ENCODE measurements around the gene PCNX2. TPM values are rescaled to one million over a fixed set of nuclear protein-coding genes. Genes with fewer than 3 reads are reported as not detected.
A peak's percentile ranks its signal among the peaks of the same experiment; 100 is the strongest.

PCNX2 gene
- total RNA-seq, 1 donor from 2014 or later = 23.5 TPM

DNA sequence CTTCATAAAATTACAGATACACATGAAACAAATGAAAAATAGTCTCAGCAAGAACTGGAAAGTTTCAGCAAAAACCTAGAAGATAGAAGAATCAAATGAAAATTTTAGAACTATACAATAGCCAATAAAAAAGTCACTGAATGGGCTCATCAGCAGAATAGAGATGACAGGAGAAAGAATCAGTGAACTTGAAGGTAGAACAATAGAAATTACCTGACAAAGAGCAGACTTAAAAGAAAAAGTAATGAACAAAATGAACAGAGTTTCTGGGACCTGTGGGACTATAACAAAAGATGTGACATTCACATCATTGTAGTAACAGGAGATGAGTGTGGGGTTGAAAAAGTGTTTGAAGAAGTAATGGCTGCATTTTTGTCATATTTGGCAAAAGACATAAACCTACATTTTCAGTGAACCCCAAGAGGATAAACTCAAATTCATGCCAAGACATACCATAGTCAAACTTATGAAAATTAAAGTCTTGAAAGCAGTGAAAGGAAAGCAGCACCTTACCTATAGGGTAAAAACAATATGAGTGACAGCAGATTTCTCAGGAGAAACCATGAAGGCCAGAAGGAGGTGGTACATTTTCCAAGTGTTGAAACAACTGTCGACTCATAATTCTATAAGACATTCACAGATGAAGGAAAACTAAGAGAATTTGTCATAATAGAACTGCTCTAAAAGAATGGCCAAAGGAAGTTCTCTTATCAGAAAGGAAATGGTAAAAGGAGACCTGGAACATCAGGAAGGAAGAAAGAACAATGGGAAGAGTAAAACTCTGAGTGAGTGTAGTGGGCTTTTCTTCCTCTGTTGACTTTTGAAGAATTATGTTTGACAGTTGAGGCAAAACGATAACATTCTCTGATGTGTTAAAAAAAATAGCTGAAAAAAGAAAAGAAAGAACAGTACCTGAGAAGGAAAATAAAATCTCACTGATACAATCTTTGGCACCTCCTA, 321.6 kb downstream of the PCNX2 start:
- Histone ChIP-seq H3K27ac (ENCODE audit: low read depth, low read length) (no peak overlapping the region), H3K4me1 (ENCODE audit: control insufficient read depth in 3 of 3, insufficient read depth in 3 of 3, low read length in 3 of 3) (peaks cover 8 to 9% (median 9%) of the 10 kb centered on the region in 3 donors), H3K27me3 (ENCODE audit: control insufficient read depth in 3 of 3, insufficient read depth in 3 of 3, low read length in 3 of 3) (no peaks in the 10 kb centered on the region), H3K9ac (ENCODE audit: low read depth in 1 of 3, low read length in 3 of 3) (no peak overlapping the region), H3K9me3 (ENCODE audit: control insufficient read depth in 3 of 3, low read length in 3 of 3) (peaks cover 0 to 3% (median 0%) of the 10 kb centered on the region in 3 donors), H3K4me3 (ENCODE audit: low read length in 3 of 3) (no peak overlapping the region), H3K36me3 (ENCODE audit: control insufficient read depth in 3 of 3, insufficient read depth in 3 of 3, low read length in 3 of 3) (peaks cover 17 to 50% (median 46%) of the 10 kb centered on the region in 3 donors)

DNA sequence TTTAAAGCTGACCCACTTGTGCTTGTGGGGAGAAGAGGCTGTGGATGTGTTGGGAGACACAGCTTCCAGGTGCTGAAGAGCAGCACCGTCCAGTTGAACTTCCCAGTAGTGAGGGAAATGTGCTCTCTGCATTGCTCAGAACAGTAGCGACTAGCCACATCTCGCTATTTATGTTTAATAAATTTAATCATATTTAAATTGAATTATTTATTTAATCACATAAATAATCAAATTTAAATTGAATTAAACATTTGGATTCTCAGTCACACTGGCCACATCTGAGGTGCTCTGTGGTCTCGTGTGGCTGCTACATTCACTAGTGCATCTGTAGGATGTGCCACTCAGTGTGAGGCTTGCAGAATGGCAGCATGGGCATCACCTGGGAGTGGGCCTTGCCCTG, 325.0 kb downstream of the PCNX2 start:
- peaks cover 4 to 36% (median 27%) of the 10 kb centered on the region in 3 donors for H3K36me3 ChIP-seq (ENCODE audit: control insufficient read depth in 3 of 3, insufficient read depth in 3 of 3, low read length in 3 of 3)
- no peak overlapping the region for H3K4me3 ChIP-seq (ENCODE audit: low read length in 3 of 3)
- H3K27me3 ChIP-seq (ENCODE audit: control insufficient read depth in 3 of 3, insufficient read depth in 3 of 3, low read length in 3 of 3) = no peaks in the 10 kb centered on the region
- H3K9me3 ChIP-seq (ENCODE audit: control insufficient read depth in 3 of 3, low read length in 3 of 3) = peaks cover 0 to 3% (median 0%) of the 10 kb centered on the region in 3 donors
- no peak overlapping the region for H3K27ac ChIP-seq (ENCODE audit: low read depth, low read length)
- H3K9ac ChIP-seq (ENCODE audit: low read depth in 1 of 3, low read length in 3 of 3) = no peak overlapping the region
- H3K4me1 ChIP-seq (ENCODE audit: control insufficient read depth in 3 of 3, insufficient read depth in 3 of 3, low read length in 3 of 3) = peaks cover 23 to 37% (median 29%) of the 10 kb centered on the region in 3 donors

DNA sequence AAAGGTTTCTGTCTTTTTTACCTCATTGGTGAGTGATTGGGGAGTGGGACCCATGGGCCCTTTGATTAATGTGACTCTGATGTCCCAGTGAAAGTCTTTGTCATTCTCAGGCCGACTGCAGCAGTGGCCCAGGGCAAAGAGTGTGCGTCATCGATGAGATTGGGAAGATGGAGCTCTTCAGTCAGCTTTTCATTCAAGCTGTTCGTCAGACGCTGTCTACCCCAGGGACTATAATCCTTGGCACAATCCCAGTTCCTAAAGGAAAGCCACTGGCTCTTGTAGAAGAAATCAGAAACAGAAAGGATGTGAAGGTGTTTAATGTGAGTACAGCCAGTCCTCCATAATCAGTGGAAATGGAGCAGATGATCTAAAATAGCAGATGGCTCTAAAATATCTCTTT, 325.7 kb downstream of the PCNX2 start:
- Histone ChIP-seq H3K36me3 (ENCODE audit: control insufficient read depth in 3 of 3, insufficient read depth in 3 of 3, low read length in 3 of 3) (peaks cover 4 to 36% (median 27%) of the 10 kb centered on the region in 3 donors), H3K9ac (ENCODE audit: low read depth in 1 of 3, low read length in 3 of 3) (no peak overlapping the region), H3K27ac (ENCODE audit: low read depth, low read length) (no peak overlapping the region)

DNA sequence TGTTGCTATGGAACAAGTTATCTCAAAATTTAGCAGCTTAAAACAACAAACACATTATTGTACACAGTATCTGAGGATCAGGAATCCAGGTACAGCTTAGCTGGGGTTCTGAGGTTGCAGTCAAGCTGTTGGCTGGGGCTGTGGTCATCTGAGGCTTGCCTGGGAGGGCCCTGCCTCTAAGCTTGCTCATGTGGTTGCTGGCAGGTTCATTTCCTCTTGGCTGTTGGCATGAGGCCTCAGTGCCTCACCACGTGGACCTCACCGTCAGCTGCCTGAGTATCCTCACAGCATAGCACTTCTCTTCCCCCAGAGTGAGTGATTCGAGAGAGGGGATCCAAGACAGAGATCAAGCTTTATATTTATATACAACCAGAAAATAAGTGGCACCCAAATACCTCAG, 326.6 kb downstream of the PCNX2 start:
- Histone ChIP-seq H3K9ac (ENCODE audit: low read depth in 1 of 3, low read length in 3 of 3) (peak overlapping the region in 1 of 3 donors; percentile 27), H3K27me3 (ENCODE audit: control insufficient read depth in 3 of 3, insufficient read depth in 3 of 3, low read length in 3 of 3) (no peaks in the 10 kb centered on the region), H3K9me3 (ENCODE audit: control insufficient read depth in 3 of 3, low read length in 3 of 3) (peaks cover 0 to 3% (median 0%) of the 10 kb centered on the region in 3 donors), H3K4me1 (ENCODE audit: control insufficient read depth in 3 of 3, insufficient read depth in 3 of 3, low read length in 3 of 3) (peaks cover 34 to 45% (median 41%) of the 10 kb centered on the region in 3 donors), H3K4me3 (ENCODE audit: low read length in 3 of 3) (no peak overlapping the region), H3K27ac (ENCODE audit: low read depth, low read length) (peak overlapping the region; percentile 66), H3K36me3 (ENCODE audit: control insufficient read depth in 3 of 3, insufficient read depth in 3 of 3, low read length in 3 of 3) (peaks cover 4 to 36% (median 27%) of the 10 kb centered on the region in 3 donors)

More for the DNA sequence above, 325.7 kb downstream of the PCNX2 start:
- Histone ChIP-seq H3K4me1 (ENCODE audit: control insufficient read depth in 3 of 3, insufficient read depth in 3 of 3, low read length in 3 of 3) (peaks cover 26 to 44% (median 36%) of the 10 kb centered on the region in 3 donors), H3K4me3 (ENCODE audit: low read length in 3 of 3) (no peak overlapping the region), H3K9me3 (ENCODE audit: control insufficient read depth in 3 of 3, low read length in 3 of 3) (peaks cover 0 to 3% (median 0%) of the 10 kb centered on the region in 3 donors), H3K27me3 (ENCODE audit: control insufficient read depth in 3 of 3, insufficient read depth in 3 of 3, low read length in 3 of 3) (no peaks in the 10 kb centered on the region)

DNA sequence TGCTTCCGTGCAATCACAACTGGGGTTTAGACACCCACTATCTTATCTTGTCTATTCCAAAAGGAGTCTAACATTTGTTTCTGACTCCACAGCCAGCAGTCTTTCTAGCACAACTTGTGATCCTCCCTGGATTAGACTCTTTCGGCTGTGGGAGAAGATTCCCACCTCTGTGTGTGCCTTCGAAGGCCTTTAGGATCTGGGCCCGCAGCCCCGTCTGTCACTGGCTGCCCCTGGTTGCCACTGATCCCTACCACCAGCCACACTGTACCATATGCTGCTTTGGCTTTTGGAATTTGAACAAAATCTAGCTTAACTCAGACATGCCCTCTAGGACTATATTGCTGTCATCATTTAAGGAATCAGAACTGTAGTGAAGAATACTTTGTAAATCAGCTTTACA, 327.1 kb downstream of the PCNX2 start:
- Histone ChIP-seq H3K9ac (ENCODE audit: low read depth in 1 of 3, low read length in 3 of 3) (peak overlapping the region in 1 of 3 donors; percentile 27), H3K27ac (ENCODE audit: low read depth, low read length) (peak overlapping the region; percentile 66), H3K9me3 (ENCODE audit: control insufficient read depth in 3 of 3, low read length in 3 of 3) (no peaks in the 10 kb centered on the region), H3K27me3 (ENCODE audit: control insufficient read depth in 3 of 3, insufficient read depth in 3 of 3, low read length in 3 of 3) (no peaks in the 10 kb centered on the region), H3K4me3 (ENCODE audit: low read length in 3 of 3) (no peak overlapping the region), H3K4me1 (ENCODE audit: control insufficient read depth in 3 of 3, insufficient read depth in 3 of 3, low read length in 3 of 3) (peaks cover 39 to 51% (median 44%) of the 10 kb centered on the region in 3 donors), H3K36me3 (ENCODE audit: control insufficient read depth in 3 of 3, insufficient read depth in 3 of 3, low read length in 3 of 3) (peaks cover 4 to 31% (median 27%) of the 10 kb centered on the region in 3 donors)

DNA sequence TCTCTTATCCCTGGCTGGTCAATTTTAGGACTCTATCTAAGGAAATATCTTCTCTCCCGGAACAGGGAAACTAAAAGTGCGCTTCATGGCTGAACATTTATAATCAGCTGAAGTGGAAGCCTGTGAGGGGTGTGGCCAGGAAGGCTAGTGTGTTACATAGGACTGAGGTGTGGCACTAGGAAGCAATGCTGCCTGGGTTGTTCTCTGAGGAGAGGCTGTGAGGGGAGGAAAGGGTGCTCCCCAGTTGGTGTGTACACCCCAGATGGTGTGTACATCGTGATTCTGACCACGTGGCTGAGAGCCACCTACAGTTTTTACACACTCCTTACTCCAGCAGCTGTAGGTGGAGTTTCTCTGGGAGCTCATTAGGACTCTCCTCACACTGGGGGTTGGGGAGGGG, 328.9 kb downstream of the PCNX2 start:
- no peak overlapping the region for H3K27ac ChIP-seq (ENCODE audit: low read depth, low read length)
- no peaks in the 10 kb centered on the region for H3K9me3 ChIP-seq (ENCODE audit: control insufficient read depth in 3 of 3, low read length in 3 of 3)
- H3K36me3 ChIP-seq (ENCODE audit: control insufficient read depth in 3 of 3, insufficient read depth in 3 of 3, low read length in 3 of 3) = peaks cover 4 to 18% (median 15%) of the 10 kb centered on the region in 3 donors
- H3K4me3 ChIP-seq (ENCODE audit: low read length in 3 of 3) = no peak overlapping the region
- no peak overlapping the region for H3K9ac ChIP-seq (ENCODE audit: low read depth in 1 of 3, low read length in 3 of 3)
- peaks cover 48 to 59% (median 51%) of the 10 kb centered on the region in 3 donors for H3K4me1 ChIP-seq (ENCODE audit: control insufficient read depth in 3 of 3, insufficient read depth in 3 of 3, low read length in 3 of 3)
- H3K27me3 ChIP-seq (ENCODE audit: control insufficient read depth in 3 of 3, insufficient read depth in 3 of 3, low read length in 3 of 3) = no peaks in the 10 kb centered on the region

DNA sequence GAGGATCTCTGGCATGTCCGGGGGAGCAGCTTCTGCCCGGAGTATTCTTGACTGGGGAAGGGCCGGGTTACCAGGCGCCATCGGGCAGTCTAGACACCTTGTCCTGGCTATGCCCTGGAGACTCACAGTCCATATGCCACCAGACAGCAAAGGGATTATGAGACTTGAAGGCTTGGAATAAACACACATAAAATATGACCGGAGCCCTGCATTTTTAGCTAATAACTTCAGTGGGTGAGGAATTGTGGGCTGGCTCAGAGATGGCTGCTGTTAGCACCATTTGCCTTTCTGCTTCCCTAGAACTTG, 329.7 kb downstream of the PCNX2 start:
- Histone ChIP-seq H3K4me3 (ENCODE audit: low read length in 3 of 3) (peak overlapping the region; percentile 33 to 50 (median 42)), H3K9ac (ENCODE audit: low read depth in 1 of 3, low read length in 3 of 3) (peak overlapping the region in 2 of 3 donors; percentile 23 to 72), H3K27me3 (ENCODE audit: control insufficient read depth in 3 of 3, insufficient read depth in 3 of 3, low read length in 3 of 3) (no peaks in the 10 kb centered on the region), H3K9me3 (ENCODE audit: control insufficient read depth in 3 of 3, low read length in 3 of 3) (no peaks in the 10 kb centered on the region), H3K27ac (ENCODE audit: low read depth, low read length) (peak overlapping the region; percentile 61), H3K4me1 (ENCODE audit: control insufficient read depth in 3 of 3, insufficient read depth in 3 of 3, low read length in 3 of 3) (peaks cover 48 to 59% (median 51%) of the 10 kb centered on the region in 3 donors), H3K36me3 (ENCODE audit: control insufficient read depth in 3 of 3, insufficient read depth in 3 of 3, low read length in 3 of 3) (peaks cover 3 to 11% (median 7%) of the 10 kb centered on the region in 3 donors)

DNA sequence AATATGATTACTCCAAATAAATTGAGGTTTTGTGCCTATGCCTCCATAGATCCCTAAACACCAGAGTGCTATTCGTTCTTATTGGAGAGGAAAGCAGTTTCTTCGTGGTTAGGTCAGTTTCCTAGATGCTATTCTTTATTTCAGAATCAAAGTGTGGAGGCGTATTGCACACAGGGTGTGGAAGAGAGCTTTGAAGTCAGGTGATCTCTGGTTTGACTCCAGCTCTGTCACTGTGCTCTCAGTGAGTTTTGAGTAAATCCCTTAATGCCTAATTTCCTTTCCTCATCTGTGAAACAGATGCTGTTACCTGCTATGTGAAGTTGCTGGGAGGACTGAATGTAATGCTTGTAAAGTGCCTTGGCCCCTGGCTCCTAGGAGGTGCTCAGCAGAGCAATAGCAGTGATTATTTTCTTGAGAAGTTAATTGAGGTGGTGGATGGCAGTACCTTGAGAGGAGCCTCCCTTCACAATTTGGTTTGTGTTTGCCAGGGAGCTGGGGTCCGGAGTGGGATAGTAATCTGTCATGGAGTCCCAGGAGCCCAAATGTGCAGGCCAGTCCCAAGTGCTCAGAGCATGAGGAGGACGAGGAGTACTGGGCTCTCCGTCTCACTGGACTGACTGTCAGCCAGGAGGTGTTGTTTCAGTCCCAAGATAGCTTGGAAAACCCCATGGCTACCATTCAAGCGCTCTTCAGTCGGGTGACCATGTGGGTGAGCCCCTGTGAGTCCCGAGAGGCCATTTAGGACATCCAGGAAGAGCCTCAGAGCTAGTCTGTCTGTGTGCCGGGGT, 330.2 kb downstream of the PCNX2 start:
- peak overlapping the region; percentile 61 for H3K27ac ChIP-seq (ENCODE audit: low read depth, low read length)
- H3K27me3 ChIP-seq (ENCODE audit: control insufficient read depth in 3 of 3, insufficient read depth in 3 of 3, low read length in 3 of 3) = no peaks in the 10 kb centered on the region
- peak overlapping the region in 2 of 3 donors; percentile 23 to 72 for H3K9ac ChIP-seq (ENCODE audit: low read depth in 1 of 3, low read length in 3 of 3)
- H3K36me3 ChIP-seq (ENCODE audit: control insufficient read depth in 3 of 3, insufficient read depth in 3 of 3, low read length in 3 of 3) = peaks cover 0 to 5% (median 4%) of the 10 kb centered on the region in 3 donors
- H3K4me1 ChIP-seq (ENCODE audit: control insufficient read depth in 3 of 3, insufficient read depth in 3 of 3, low read length in 3 of 3) = peaks cover 48 to 59% (median 51%) of the 10 kb centered on the region in 3 donors
- H3K4me3 ChIP-seq (ENCODE audit: low read length in 3 of 3) = peak overlapping the region; percentile 33 to 50 (median 42)
- no peaks in the 10 kb centered on the region for H3K9me3 ChIP-seq (ENCODE audit: control insufficient read depth in 3 of 3, low read length in 3 of 3)

DNA sequence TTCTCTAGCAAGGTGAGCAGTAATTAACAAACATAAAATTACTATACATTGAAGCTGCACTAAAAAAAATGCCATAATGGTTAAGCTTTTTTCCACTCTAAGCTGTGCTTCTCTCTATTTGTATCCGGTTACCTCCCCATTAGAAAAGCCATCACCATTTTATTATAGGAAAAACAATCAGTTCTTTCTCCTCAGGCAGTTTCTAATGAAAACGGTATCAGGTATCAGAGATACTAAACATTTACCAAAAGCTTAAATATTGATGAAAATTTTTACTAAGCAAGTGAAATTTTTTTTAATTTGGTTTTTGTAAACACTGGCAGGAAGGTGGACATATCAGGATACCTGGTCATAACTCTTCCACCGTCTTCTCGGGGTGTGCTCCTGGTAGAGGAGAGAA, 330.9 kb downstream of the PCNX2 start:
- H3K9ac ChIP-seq (ENCODE audit: low read depth in 1 of 3, low read length in 3 of 3) = no peak overlapping the region
- no peaks in the 10 kb centered on the region for H3K9me3 ChIP-seq (ENCODE audit: control insufficient read depth in 3 of 3, low read length in 3 of 3)
- peaks cover 48 to 56% (median 50%) of the 10 kb centered on the region in 3 donors for H3K4me1 ChIP-seq (ENCODE audit: control insufficient read depth in 3 of 3, insufficient read depth in 3 of 3, low read length in 3 of 3)
- H3K27me3 ChIP-seq (ENCODE audit: control insufficient read depth in 3 of 3, insufficient read depth in 3 of 3, low read length in 3 of 3) = no peaks in the 10 kb centered on the region
- no peak overlapping the region for H3K4me3 ChIP-seq (ENCODE audit: low read length in 3 of 3)
- H3K27ac ChIP-seq (ENCODE audit: low read depth, low read length) = no peak overlapping the region
- H3K36me3 ChIP-seq (ENCODE audit: control insufficient read depth in 3 of 3, insufficient read depth in 3 of 3, low read length in 3 of 3) = peaks cover 0 to 2% (median 0%) of the 10 kb centered on the region in 3 donors

Data from skeletal muscle tissue (tissue), 4 donors.